Stimulated activated CD4-positive, alpha-beta T cell treated with anti-CD3 and anti-CD28 coated beads, Interleukin-12 subunit alpha, Interleukin-12 subunit beta, amount 100 ng/mL, for 4 hours (primary cell): ENCODE results near the gene LRRTM3.

Experiments
- DNase-seq: peaks from one replicate; pipeline ENCODE4 v3.0.0-alpha.2; 2020

The LRRTM3 gene

DNA sequence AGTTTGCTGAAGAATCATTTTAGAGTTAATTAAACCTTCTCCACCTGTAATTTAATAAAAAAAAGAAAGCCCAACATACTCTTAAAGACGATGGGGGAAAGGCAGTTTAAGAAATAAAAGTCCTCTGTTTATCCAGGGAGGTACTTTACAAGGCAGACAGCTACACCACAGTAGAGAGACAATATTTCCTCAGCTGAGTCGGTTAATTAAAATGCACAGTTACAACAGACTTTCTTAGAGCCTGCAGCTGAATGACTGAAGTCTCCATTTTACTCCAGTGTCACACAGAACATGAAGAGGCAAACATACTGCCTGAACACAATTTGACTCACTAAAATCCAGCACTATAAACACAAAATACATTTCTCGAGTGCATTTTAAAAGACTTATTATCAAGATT, 15.1 kb downstream of the LRRTM3 start:
- no peak for DNase-seq

DNA sequence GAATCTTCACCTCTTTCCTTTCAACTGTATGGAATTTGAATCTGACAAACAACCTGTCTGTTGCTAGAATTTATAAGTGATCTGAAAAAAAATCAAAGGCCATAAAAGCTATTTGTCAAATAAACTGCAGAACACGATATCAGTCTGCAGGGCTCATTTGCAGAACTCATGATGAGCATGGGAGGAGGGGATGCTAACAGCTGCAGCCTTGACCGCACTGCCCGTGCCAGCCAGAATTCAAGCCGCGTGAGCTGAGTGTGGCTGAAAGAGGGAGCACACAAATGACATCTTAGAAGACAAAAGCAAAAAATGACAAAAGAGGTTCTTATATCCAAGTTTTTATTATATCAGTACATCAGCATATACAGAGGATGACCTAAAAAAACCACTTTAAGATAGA, 15.7 kb downstream of the LRRTM3 start:
- no peak for DNase-seq

DNA sequence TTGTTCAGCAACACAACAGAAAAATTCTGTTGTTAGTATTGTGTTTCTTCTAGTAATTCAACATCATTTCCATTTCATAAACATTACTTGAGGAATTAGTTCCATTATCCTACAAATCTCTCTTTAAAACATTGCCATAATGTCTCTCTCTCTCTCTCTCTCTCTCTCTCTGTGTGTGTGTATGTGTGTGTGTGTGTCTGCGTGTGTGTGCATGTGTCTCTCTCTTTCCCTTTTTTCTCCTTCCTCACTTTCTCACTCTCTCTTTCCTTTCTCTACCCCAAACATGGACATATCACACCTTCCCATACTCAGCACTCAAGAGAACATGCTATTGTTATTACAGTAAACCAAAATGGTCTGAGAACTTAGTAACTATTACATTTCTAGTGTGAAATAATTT, 16.6 kb downstream of the LRRTM3 start:
- no peak for DNase-seq

DNA sequence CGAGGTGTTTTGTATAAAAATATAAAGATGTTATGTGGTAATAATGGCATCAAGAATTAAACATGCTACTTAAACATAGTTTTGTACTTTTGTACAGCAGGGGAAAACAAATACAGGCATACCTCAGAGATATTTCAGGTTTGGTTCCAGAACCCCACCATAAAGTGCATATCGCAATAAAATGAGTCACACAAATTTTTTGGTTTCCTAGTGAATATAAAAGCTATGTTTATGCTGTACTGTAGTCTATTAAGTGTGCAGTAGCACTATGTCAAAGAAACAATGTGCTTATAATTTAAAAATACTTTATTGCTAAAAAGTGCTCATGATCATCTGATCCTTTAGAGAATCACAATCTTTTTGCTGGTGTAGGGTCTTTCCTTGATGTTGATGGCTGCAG, 17.8 kb downstream of the LRRTM3 start:
- DNase-seq = no peak

DNA sequence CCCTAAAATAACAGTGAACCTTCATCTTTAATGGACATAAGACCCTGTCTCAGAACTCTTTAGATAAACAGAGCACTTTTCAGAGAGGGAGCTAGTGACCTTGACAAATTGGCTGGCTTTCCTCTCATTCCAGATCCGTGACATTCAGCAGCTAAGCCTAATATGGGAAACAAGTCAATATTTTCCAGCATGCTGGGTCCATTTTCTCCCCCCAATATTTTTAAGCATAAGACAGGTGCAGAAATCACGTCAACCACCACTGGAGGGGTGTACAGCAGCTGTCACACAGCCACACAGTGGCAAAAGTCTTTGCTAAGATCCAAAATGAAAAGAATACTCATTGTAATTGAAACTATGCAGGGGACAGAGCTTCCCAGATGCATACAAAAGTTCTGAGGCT, 26.1 kb downstream of the LRRTM3 start:
- no peak for DNase-seq

DNA sequence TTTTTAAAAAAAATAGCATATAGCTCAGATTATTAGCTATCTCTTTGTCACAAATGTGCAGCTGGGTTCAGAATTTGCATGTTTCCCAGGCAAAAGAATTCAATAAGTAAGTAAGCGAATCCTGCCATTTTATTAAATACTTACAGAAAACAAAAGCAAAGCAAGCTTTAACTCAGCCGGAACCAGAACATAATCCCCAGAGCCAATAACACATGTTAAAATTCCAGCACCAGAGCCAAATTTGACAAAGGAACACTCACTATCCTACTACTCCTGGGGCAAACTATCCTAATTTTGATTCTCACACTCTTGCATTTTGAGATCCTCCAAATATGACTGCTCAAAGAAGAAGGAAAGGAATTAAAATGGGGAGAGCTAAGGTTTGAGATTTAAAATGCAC, 32.6 kb downstream of the LRRTM3 start:
- no peak for DNase-seq

DNA sequence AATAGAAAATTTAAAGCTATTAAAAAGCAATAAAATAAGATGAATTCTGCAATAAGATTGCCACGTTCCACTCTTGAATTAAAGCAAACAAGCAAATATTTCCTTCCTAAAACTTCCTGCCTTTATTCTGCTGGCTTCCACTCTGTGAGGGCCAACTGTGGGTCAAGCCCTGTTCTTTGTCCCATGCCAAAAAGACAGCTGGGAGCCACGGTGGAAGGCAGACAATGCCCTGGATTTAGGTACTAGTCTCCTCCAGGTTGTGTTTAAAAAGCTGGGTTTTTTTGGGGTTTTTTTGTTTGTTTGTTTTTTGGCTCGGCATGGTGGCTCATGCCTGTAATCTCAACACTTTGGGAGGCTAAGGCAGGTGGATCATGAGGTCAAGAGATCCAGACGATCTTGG, 39.1 kb downstream of the LRRTM3 start:
- no peak for DNase-seq

DNA sequence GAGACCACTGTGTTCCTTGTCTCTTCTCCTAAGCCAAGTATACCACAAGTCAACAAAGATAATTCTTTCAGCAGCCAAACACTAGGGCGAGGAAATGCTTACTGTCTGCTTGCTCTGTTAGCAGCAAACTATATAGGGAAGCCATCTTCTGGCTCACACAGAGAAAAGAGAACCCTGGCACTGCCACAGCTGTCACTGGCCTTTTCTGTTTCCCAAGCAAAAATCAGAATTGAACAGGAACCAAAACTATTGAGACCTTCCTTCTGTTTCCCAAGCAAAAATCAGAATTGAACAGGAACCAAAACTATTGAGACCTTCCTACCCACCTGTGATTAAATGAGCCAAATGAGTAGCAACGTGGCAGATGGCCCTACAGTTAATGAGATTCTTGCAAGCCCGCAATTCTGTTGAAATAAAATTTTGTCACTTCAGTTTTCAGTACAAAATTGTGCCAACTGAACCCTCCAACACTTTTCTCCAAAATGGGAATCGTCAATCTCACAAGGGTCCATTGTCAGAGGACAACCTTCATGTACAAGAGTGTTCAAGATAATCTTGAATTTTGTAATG, 54.5 kb downstream of the LRRTM3 start:
- no peak for DNase-seq

DNA sequence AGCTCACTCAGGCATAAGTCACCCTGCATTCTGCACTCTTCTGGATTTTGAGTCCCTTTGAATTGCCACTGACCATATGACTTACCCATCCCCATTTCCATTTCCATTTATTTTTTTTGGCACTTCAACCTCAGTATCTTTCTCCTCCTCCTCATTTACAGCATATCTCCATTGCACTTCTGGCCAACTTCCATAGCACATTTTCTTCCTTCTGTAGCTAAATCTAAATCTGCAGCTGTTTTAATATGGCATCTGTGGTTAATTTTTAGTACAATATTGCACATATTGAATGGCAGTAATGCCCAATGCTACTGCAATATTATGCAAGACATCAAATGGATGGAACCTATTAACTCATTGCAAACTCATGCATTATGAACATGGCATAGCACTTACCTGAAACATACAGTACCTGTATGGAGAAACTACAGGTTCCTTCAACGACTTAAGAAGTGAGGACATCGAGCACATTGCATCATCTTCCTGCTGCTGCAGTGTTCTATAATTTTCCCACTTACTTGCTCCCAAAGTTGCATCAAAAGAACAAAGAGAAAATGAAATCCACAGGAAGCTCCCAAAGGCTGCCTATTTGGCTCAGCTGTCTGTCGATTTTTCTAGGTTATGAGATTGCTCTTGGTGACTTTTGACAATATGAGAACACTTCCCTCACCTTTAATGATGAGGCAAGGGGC, 55.7 kb downstream of the LRRTM3 start:
- no peak for DNase-seq

DNA sequence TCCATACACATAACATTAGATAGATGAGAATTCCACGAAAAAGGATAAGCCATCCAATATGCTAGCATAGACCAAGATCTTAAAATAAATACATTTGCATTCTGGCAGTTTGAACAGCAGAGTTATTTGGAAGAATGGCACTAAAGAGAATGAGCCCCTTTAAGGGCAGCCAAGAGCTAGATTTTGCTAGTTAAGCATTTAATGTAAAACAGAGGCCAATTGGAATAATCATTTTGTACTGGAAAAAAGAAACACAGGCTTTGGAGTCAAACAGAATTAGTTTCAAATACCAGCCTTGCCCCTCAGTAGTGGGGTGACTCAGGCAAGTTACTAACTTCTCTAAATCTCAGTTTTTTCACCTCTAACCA, 56.2 kb downstream of the LRRTM3 start:
- DNase-seq = no peak

DNA sequence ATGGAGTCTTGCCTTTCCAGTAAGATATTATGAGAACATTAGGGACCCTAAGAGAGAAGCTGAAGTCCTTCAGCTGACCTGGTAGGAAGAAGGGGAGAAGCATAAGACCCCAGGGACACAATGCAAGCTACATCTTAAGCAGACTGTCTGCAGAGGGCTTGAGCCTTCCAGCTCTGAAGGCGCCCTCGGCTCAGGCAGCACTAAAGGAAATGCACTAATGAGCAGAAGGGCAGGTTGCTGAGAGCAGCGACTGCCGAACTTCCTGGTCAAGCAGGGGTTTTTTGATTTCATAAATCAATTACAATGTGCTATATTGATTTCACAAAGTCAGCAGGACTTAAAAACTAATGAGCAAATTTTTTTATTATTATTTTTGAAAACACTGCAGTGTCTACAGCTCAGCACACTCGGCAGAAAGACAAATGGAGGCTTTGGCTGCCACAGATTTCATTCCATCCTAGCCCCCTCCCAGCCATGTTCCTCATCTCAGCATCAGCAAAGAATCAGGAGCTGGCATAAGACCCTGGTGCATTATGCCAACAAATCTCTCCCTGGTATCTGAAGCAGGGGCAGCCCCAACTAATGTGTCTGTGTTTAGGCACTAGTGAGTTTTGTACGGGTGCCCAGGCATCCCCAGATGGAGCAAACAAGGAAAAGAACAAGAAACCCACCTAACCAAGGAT, 57.1 kb downstream of the LRRTM3 start:
- no peak for DNase-seq

DNA sequence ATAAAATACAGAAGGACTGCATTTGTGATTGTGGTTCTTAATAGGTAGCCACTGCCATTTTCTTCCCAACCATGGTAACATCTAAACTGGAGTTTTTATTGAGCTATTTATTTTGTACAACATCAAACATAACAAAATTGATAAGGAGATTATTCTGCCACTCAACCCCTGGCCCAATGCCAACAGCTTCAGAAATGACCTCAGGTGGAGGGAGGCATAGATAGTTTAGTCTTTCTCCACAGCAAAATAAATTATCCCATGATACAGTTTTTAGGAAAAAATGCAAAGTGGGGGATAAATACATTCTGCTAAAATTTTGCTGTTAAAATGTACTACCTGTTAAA, 57.6 kb downstream of the LRRTM3 start:
- DNase-seq = no peak

DNA sequence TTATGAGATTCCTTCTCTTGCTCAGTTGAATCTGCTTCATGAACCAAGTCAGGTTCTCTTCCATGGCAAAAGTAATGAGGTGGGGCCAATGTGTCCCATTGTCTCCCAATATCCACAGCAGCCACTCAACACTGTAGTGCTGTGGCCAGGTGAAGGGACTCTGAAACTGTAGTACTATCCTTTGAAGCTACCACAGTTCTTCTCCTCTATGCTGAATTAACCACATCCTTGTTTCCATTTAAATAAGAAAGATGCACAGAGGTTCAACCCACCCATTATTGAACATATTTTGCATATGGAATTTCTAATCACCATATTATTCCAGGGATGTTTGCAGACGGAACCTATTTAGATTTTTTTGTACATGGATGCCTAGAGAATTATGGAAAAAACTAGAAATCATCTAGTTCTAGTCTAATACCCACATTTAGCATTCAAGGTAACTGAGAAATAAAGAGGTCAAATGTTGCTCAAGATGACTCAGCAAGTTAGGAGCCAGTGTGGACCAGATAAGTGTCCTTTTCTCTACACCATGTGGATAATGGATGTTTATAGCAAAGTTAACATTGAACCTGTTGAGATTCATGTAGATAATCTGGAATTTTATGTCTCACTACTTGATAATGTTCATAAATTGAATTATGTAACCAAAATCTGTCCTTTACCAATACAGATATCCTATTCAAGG, 64.5 kb downstream of the LRRTM3 start:
- DNase-seq = no peak

DNA sequence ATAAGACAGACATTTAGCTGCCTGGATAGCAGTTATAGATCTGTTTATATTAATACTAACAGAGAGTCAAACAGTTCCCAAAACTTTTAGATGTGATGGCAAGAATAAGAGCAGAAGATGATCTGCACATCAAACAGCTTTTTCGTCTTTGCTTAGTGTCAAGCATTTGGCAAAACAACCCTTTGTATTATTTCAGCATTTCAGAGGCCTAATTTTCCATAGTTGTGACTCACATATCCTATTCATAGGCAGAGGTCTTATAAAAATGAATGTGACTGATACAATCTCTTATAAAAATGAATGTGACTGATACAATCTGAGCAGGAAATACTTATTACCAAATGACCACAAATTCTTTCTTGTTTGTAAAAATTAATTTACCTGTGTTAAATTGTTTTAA, 71.2 kb downstream of the LRRTM3 start:
- DNase-seq = no peak

DNA sequence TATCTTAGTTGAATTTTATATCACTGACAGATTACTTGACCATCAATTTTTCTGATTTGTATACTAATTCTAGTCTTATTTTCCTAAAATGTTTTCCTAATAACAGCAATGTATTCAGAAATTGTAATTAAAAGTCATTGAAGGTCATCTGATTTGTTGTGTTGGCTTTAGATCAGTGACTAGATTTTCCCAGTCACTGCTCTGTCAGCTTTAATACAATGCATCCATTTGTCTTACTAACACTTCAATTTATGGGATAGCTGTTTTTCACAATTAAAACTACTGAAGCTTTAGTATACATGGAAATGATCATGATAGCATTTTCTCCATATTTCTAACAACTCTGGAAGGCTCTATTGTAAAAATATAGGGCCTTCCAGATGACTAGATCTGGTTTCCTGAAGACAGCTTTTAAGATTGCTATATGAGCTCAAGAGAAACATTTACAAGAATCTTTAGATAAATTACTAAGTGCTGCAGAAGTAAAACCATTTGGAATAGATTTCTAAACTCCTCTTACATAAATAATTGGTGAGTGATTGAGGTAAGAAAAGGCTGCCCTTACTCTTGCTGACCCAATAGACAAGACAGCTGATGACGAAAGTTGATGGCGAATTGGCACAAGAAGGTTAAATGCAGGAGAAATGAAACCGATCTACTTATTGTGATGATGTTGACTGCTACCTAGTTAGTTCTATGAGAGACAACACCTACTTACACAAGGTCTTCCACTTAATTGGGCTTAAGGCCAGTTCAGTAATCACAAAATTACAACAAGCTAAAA, 74.1 kb downstream of the LRRTM3 start:
- DNase-seq = no peak

DNA sequence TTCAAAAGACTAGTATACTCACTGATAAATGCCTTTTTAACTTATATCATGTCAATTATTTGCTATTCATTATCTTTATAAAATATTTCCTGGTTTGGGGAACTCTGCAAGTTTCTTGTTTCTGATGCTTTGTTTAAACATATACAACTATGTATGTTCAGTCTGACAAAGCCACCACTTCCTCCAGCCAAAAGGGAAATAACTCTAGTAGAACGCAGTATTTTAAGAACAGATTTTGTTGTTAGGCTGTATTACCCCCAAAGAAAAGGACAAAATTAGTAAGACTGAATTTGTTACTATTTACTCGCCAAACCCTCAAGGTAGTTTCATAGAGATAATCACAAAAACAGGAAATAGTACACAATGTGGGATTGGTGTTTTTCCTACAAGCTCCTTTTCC, 78.9 kb downstream of the LRRTM3 start:
- DNase-seq = no peak

DNA sequence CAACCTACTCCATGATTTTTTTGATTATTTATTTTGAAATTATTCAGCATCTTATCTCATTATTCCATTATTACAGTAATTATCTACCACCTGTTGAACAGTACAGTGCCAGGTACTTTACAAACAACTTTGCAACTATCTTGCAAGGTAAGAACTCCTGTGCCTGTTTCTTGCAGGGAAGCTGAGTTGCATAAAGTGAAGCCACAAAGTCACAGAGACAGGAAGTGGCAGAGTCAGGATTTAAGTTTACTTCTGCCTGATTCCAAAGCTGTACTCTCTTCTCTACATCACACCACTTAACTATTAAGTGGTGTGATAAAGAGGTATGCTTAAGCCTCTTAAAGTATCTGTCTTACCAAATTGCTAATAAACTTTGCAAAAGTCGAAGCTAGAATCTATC, 80.1 kb downstream of the LRRTM3 start:
- no peak for DNase-seq

DNA sequence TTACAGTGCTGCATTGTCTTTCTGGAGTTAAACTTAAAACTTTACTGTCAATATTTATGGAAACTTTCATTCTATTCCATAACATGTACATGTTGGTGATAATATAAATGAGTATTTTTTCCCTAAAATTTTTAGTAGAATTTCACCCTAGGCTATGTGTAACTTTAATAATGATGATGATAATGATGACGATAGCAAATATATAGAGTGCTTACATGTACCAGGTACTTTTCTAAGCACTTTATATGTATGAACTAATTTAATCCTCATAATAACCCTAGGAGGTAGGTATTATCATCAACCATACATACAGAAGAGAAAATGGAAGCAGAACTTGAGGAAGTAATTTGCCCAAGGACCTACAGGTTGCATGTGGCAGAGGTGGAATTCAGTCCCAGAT, 85.6 kb downstream of the LRRTM3 start:
- DNase-seq = no peak

DNA sequence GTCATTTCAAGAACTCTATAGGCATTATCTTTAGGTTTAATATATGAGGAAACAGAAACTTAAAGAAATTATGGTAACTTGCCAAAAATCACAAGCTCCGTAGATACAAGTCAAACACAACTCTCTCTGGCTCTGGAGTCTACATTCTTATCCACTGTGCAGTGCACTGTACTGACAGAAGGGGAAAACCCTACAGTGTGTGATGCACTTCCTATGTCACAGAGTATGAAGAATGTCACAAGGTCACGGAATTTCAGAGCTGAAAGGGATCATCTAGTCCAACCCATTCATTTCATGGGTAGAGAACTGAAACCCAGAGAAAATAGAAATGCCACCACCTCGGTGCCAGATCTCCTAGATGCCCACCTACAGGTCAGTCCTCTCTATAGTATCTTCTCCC, 86.1 kb downstream of the LRRTM3 start:
- no peak for DNase-seq

DNA sequence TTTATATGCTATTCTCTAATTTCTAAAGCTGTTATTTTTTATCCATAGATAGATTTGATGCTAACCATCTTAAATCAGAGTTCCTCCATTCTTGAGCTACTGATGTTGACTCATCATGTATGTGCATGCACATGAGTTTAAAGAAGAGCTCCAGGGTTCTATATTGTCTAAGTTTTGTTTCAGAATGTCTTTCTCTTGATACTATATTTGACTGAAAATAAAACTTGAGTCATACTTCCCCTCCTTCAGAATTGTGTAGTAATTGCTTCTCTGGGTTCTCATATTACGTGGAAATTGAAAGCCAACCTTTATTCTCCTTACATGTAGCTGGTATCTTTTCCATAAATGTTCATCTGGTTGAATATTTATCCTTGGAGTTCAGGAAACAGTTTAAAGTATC, 89.4 kb downstream of the LRRTM3 start:
- DNase-seq = no peak

DNA sequence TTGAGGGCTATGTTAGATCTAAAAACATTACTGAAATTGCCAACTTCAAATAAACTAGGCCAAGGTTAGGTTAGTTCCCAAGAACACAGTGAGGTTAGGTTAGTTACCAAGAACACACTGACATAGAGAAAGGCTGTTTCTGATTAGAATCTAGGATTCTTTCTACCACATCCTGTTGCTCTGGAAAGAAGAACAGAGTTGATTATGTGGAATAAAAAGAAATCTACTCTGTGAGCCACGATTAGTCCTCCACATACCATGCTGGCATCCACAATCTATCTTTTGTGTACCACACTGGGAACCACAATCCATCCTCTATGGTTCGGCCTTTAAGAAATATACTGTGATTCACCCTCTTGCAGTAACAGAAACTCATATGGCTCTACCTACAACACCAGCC, 91.4 kb downstream of the LRRTM3 start:
- no peak for DNase-seq

DNA sequence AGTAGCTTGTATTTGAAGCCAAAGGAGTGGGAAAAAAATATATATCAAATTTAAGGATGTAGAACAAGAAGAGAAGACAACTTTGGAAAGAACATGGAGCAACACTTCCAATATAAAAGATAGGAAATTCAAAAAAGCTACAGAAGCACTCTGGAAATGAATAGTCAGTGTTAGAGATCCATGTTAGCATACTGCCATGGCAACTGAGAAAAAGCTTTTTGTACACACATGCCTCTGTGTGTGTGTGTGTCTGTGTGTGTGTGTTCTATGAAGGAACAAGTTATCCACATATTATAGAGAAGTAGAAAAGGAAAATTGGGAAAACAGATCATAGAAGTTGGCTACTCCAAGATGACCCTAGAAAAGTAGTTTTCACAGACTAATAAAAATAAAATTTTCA, 96.3 kb downstream of the LRRTM3 start:
- DNase-seq = no peak

DNA sequence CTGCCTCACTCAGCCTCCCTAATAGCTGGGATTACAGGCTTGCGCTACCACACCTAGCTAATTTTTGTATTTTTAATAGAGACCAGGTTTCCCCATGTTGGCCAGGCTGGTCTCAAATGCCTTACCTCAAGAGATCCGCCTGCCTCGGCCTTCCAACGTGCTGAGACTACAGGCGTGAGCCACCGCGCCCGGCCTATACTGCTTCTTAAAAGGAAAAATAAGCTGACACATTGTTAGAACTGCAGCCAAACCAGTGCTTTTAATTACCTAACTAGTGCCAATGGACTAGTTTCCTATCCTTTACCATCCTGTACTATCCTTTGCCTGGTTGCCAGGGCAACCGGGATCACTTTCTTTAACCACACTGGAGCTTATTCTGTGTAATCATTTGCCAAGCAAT, 108.0 kb downstream of the LRRTM3 start:
- DNase-seq = no peak

DNA sequence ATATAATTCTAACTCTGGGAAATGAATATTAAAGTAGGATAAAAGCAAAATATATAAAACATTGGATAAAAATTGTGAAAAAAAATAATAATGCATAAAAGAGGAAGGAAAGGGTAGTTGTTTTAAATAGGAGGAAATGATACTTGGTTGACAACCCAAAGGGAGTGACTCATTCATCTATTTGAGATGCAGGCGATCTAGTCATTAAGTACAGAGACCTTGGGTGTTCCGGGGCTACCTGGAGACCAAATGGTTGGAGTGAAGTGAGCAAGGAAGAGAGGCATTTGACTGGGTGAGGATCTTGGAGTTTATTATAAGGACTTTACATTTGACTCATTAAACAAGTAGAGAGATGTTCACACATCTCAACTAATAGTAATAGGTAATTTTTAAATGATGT, 111.0 kb downstream of the LRRTM3 start:
- no peak for DNase-seq
